Activated naive CD8-positive, alpha-beta T cell (primary cell): ENCODE measurements around the gene MMP15.
"Not testable (repeated sequence)": the region's sequence is repeated elsewhere in the genome, so short reads cannot be mapped to it uniquely, and the experiment has no call there.

Source experiments
- H3K27ac Mint-ChIP-seq: one replicate; pipeline ENCODE4 v1.8.0; 2021; ENCODE audit warnings: mixed read lengths
- H3K27me3 Mint-ChIP-seq: one replicate; pipeline ENCODE4 v1.8.0; 2021; ENCODE audit warnings: mixed read lengths
- H3K36me3 Mint-ChIP-seq: one replicate; pipeline ENCODE4 v1.8.0; 2021; ENCODE audit warnings: mixed read lengths
- H3K4me1 Mint-ChIP-seq: one replicate; pipeline ENCODE4 v1.8.0; 2021; ENCODE audit warnings: low read depth, mixed read lengths
- H3K4me3 Mint-ChIP-seq: one replicate; pipeline ENCODE4 v1.8.0; 2021; ENCODE audit warnings: mild to moderate bottlenecking, mixed read lengths
- H3K9me3 Mint-ChIP-seq: one replicate; pipeline ENCODE4 v1.8.0; 2021; ENCODE audit warnings: low read depth, mixed read lengths

Gene MMP15

DNA sequence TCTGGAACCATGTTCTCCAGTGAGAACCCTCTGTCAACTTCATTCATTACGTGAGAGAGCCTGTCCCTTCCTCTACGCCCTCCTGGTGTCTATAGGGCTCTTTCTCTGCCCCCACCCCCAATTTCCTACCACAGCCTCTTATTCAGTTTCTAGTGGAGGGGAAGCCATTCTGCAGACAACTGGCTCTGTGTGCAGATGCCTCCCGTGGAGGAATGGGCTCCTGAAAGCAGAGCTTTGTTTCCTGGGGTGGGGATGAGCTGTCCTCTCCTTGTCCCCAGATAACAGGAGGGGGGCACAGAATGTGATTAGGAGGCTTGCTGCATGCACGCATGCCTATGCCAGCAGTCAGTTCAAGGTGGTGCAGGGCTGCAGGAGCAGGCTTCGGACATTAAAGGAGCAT, 31.6 kb downstream of the MMP15 start:
- H3K4me1 Mint-ChIP-seq: no peaks in the 10 kb centered on the region
- H3K27ac Mint-ChIP-seq: no peak overlapping the region
- no peaks in the 10 kb centered on the region for H3K27me3 Mint-ChIP-seq
- no peak overlapping the region for H3K4me3 Mint-ChIP-seq
- H3K9me3 Mint-ChIP-seq: no peaks in the 10 kb centered on the region
- no peaks in the 10 kb centered on the region for H3K36me3 Mint-ChIP-seq

DNA sequence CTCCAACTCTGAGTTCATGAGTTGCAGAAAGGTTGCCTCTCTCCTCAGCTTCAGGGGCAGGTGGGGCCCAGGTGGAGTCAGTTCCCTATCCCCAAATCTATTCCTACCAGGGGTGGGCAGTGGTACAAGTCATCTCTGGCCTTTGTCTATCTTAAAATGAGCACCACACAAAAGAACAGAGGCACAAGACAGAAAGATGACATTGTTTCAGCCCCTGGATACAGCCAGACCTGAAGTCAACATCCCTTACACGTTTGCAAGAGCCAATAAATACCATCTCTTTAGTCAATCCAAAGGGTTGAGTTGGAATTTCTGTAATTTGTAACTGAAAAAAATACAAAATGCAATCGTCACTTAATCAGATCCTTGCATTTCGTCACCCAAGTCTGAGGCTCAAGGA, 32.2 kb downstream of the MMP15 start:
- Mint-ChIP-seq H3K9me3 (no peaks in the 10 kb centered on the region), H3K36me3 (no peaks in the 10 kb centered on the region), H3K4me1 (no peaks in the 10 kb centered on the region), H3K27ac (no peak overlapping the region), H3K27me3 (no peaks in the 10 kb centered on the region), H3K4me3 (no peak overlapping the region)

DNA sequence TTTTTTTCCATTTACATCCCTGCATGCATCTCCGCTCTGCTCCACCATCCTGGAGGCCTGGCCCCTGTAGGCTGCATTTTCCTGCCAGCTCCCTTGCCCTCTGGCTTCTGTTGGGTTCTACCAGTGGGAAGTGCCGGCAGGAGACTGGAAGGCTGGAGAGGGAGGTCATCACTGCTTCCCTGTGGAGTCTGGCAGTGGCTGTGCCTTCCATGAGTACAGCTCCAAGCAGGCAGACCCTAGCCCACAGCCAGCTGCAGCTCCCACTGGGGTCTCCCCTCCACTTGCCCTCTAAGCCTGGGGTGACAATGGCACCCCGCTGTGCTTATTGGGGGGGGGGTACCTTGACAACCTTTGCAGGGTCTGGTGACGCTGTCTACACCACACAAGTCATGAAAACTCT, 37.3 kb downstream of the MMP15 start:
- H3K27ac Mint-ChIP-seq: no peak overlapping the region

DNA sequence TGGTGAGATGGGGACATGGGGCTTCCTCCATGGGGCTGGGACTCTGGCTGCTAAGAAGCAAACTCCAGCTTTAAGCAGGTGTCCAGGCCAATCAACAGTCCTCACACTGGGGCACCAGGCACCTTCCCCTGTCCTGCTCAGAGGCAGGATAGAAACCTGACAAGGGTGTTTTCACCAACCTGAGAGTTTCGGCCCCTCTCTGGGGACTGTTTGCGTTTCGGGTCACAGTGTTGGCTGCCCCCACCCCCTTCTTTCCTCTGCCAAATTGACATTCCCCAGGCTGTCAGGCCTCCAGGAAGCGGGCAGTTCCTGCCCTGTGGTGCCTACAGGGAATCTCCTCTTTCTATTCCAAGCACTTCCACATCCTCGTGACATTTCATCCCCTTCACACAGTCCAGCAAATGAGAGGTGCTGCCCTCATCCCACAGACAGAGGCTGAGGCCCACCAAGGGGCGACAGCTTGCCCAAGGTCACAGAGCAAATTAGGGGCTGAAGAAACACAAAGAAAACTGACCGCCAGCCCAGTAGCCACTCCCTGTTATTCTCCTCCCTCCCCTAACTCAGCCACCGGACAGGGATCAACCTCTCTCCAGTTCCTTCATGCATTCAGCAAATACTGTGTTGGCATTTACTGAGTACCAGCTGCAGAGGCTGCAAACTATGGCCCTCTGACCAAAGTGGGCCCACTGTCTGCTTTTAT, 38.0 kb downstream of the MMP15 start:
- H3K27ac Mint-ChIP-seq: no peak overlapping the region
- H3K36me3 Mint-ChIP-seq: no peaks in the 10 kb centered on the region
- H3K9me3 Mint-ChIP-seq: no peaks in the 10 kb centered on the region
- no peak overlapping the region for H3K4me3 Mint-ChIP-seq
- no peaks in the 10 kb centered on the region for H3K4me1 Mint-ChIP-seq
- H3K27me3 Mint-ChIP-seq: no peaks in the 10 kb centered on the region

More for the DNA sequence above, 37.3 kb downstream of the MMP15 start:
- H3K36me3 Mint-ChIP-seq: no peaks in the 10 kb centered on the region
- no peaks in the 10 kb centered on the region for H3K9me3 Mint-ChIP-seq
- H3K27me3 Mint-ChIP-seq: no peaks in the 10 kb centered on the region
- no peak overlapping the region for H3K4me3 Mint-ChIP-seq
- no peaks in the 10 kb centered on the region for H3K4me1 Mint-ChIP-seq

DNA sequence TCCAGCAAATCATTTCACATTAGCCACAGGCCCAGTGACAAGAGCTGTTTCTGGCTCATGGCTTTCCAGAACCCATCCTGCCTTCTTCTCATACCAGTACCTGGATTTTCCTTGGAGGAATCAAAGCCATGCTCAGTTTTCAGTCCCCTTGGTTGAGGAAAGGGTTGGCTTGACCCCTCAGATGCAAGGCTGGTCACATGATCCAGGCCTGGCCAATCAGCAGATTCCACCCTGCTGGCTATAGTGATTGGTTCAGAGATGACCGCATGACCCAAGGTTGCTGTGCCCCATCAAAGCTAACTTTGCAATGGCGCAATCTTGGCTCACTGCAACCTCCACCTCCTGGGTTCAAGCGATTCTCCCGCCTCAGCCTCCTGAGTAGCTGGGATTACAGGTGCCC, 45.0 kb downstream of the MMP15 start:
- no peaks in the 10 kb centered on the region for H3K27me3 Mint-ChIP-seq
- H3K9me3 Mint-ChIP-seq: no peaks in the 10 kb centered on the region
- H3K27ac Mint-ChIP-seq: no peak overlapping the region
- H3K4me3 Mint-ChIP-seq: no peak overlapping the region
- no peaks in the 10 kb centered on the region for H3K4me1 Mint-ChIP-seq
- peaks cover 3% of the 10 kb centered on the region for H3K36me3 Mint-ChIP-seq

DNA sequence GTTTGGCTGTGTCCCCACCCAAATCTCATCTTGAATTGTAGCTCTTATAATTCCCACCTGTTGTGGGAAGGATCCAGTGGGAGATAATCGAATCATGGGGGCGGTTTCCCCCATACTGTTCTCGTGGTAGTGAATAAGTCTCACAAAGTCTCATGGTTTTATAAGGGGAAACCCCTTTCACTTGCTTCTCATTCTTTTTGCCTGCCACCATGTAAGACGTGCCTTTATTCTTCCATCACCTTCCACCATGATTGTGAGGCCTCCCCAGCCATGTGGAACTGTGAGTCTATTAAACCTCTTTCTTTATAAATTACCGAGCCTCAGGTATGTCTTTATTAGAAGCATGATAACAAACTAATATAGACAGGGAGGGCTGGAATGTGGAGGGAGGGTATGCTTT, 46.6 kb downstream of the MMP15 start:
- not testable (repeated sequence) for H3K27me3 Mint-ChIP-seq, H3K9me3 Mint-ChIP-seq, H3K36me3 Mint-ChIP-seq, H3K4me3 Mint-ChIP-seq, H3K27ac Mint-ChIP-seq, H3K4me1 Mint-ChIP-seq

DNA sequence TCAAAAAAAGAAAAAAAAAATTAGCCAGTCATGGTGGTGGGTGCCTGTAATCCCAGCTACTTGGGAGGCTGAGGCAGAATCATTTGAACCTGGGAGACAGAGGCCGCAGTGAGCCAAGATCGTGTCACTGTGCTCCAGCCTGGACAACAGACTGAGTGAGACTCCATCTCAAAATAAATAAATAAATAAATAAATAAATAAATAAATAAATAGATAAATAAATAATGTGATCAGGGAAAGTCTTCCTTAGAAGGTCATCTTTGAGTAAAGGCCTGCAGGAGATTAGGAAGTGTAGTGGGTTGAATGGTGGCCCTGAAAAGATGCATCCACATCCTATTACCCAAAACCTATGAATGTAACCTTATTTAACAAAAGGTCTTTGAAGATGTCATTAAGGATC, 47.5 kb downstream of the MMP15 start:
- H3K27me3 Mint-ChIP-seq, H3K27ac Mint-ChIP-seq, H3K36me3 Mint-ChIP-seq, H3K4me3 Mint-ChIP-seq, H3K9me3 Mint-ChIP-seq, H3K4me1 Mint-ChIP-seq: not testable (repeated sequence)

DNA sequence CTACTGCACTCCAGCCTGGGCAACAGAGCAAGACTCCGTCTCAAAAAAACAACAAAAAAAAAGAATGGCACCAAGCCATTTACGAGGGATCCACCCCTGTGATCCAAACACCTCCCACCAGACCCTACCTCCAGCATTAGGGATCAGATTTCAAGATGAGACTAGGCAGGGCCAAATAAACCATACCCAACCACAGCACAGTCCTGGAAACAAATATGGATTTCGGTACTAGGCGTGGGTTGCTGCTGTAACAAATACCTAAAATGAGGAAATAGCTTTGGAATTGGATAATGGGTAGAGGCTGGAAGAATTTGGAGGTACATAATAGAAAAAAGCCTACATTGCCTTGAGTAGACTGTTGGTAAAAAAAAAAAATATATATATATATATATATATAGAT, 49.1 kb downstream of the MMP15 start:
- H3K4me3 Mint-ChIP-seq: no peak overlapping the region
- H3K9me3 Mint-ChIP-seq: peaks cover 8% of the 10 kb centered on the region
- peaks cover 3% of the 10 kb centered on the region for H3K36me3 Mint-ChIP-seq
- no peak overlapping the region for H3K27ac Mint-ChIP-seq
- H3K27me3 Mint-ChIP-seq: no peaks in the 10 kb centered on the region
- H3K4me1 Mint-ChIP-seq: no peaks in the 10 kb centered on the region

DNA sequence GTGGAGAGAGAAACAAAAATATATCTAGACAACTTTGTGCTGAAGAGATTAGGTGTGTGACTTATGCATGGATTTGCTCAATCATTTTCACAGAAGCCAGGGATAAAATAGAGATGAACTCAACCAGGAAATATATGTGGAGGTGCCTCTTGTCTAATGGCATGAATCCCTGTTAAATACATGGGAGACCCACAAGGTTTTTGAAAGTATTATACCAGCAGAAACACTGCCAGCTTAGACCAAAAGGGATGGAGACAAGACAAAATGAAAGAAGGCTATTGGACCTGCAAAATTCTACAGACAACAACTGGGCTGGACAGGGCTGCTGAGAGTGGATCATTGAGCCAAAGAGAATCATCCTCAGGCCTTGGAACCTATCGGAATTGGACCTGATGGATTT, 51.0 kb downstream of the MMP15 start:
- Mint-ChIP-seq H3K27me3 (no peaks in the 10 kb centered on the region), H3K4me1 (no peaks in the 10 kb centered on the region)

DNA sequence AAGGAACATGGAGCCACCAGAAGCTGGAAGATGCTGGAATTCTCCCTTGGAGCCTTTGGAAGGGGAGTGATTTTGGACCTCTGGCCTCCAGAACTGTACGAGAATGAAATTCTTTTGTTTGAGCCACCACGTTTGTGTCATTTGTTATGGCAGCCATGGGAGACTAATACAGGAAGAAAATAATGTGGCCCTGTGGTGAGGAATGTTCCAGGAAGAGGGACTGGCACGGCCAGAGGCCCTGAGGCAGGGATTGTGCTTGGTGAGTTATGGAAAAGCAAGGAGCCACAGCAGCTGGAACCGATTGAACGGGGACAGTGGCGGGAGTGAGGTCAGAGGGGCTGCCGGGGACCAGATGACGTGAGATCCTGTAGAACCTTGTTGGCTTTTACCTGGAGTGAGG, 52.2 kb downstream of the MMP15 start:
- H3K4me1 Mint-ChIP-seq: no peaks in the 10 kb centered on the region
- H3K27me3 Mint-ChIP-seq: peaks cover 1% of the 10 kb centered on the region
- H3K36me3 Mint-ChIP-seq: peaks cover 3% of the 10 kb centered on the region
- peaks cover 8% of the 10 kb centered on the region for H3K9me3 Mint-ChIP-seq
- H3K27ac Mint-ChIP-seq: no peak overlapping the region
- no peak overlapping the region for H3K4me3 Mint-ChIP-seq

More for the DNA sequence above, 51.0 kb downstream of the MMP15 start:
- no peak overlapping the region for H3K27ac Mint-ChIP-seq
- peaks cover 8% of the 10 kb centered on the region for H3K9me3 Mint-ChIP-seq
- H3K36me3 Mint-ChIP-seq: peaks cover 3% of the 10 kb centered on the region
- H3K4me3 Mint-ChIP-seq: no peak overlapping the region

DNA sequence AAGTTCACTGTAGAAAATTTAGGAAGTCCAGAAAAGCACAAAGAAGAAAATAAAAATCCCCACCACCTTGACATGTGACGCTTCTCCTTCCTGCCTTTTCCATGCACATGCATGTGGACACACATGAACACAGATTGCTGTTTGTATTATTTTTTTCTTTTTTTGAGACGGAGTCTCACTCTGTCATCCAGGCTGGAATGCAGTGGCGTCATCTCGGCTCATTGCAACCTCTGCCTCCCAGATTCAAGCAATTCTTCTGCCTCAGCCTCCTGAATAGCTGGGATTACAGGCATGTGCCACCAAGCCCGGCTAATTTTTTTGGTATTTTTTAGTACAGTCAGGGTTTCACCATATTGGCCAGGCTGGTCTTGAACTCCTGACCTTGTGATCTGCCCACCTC, 55.1 kb downstream of the MMP15 start:
- not testable (repeated sequence) for H3K36me3 Mint-ChIP-seq, H3K4me3 Mint-ChIP-seq, H3K27me3 Mint-ChIP-seq, H3K4me1 Mint-ChIP-seq, H3K27ac Mint-ChIP-seq, H3K9me3 Mint-ChIP-seq

DNA sequence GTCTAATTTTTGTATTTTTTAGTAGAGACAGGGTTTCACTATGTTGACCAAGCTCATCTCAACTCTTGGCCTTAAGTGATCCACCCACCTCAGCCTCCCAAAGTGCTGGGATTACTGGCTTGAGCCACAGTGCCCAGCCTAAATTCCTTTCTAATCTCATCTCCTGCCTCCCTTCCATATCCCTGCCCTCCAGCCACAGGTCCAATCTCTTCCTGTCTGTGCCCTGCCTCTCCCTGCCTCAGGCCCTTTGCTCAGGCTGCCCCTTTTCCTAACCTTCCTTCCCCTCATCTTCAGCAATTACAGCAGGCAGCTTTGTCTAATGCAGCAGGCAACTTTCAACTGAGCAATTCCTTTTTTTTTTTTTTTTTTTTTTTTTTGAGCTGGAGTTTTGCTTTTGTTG, 56.8 kb downstream of the MMP15 start:
- no peaks in the 10 kb centered on the region for H3K4me1 Mint-ChIP-seq
- H3K36me3 Mint-ChIP-seq: no peaks in the 10 kb centered on the region
- no peaks in the 10 kb centered on the region for H3K9me3 Mint-ChIP-seq
- H3K27ac Mint-ChIP-seq: no peak overlapping the region
- no peak overlapping the region for H3K4me3 Mint-ChIP-seq
- H3K27me3 Mint-ChIP-seq: peaks cover 1% of the 10 kb centered on the region

DNA sequence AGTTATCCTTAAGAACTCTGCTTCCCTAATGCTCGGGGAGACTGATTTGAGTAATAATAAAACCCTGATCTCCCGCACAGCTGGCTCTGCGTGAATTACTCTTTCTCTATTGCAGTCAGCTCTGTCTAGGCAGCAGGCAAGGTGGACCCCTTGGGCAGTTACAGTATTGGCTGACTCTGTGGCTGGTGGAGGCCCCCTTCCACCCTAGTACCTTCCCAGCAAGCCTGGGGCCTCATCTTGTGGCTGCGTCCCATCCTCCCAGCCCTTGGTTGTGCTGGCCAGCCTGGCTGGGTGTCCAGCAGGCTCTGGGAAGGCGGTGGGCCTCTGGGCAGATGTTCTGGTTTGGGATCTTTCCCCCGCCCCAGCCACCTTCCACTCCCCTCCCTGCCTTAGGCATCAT, 59.1 kb downstream of the MMP15 start:
- H3K27ac Mint-ChIP-seq: no peak overlapping the region
- H3K27me3 Mint-ChIP-seq: peaks cover 1% of the 10 kb centered on the region
- H3K4me3 Mint-ChIP-seq: no peak overlapping the region
- H3K36me3 Mint-ChIP-seq: no peaks in the 10 kb centered on the region
- no peaks in the 10 kb centered on the region for H3K9me3 Mint-ChIP-seq
- no peaks in the 10 kb centered on the region for H3K4me1 Mint-ChIP-seq

DNA sequence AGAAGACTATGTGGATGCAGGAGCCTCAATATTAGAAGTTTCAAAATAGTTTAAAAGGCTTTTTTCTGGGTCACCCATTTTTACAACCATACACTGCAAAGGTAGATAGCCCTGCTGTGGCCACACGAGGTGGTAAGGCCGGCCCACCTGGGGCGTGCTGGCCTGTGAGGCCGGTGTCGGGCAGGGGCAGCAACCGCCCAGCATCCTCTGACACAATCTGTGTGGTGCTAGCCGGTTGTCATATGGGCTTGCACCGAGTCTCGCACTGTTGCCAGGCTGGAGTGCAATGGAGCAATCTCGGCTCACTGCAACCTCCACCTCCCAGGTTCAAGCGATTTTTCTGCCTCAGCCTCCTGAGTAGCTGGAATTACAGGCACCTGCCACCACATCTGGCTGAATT, 59.6 kb downstream of the MMP15 start:
- Mint-ChIP-seq H3K27me3 (peaks cover 1% of the 10 kb centered on the region), H3K4me3 (no peak overlapping the region), H3K9me3 (no peaks in the 10 kb centered on the region), H3K36me3 (no peaks in the 10 kb centered on the region), H3K27ac (no peak overlapping the region), H3K4me1 (no peaks in the 10 kb centered on the region)

DNA sequence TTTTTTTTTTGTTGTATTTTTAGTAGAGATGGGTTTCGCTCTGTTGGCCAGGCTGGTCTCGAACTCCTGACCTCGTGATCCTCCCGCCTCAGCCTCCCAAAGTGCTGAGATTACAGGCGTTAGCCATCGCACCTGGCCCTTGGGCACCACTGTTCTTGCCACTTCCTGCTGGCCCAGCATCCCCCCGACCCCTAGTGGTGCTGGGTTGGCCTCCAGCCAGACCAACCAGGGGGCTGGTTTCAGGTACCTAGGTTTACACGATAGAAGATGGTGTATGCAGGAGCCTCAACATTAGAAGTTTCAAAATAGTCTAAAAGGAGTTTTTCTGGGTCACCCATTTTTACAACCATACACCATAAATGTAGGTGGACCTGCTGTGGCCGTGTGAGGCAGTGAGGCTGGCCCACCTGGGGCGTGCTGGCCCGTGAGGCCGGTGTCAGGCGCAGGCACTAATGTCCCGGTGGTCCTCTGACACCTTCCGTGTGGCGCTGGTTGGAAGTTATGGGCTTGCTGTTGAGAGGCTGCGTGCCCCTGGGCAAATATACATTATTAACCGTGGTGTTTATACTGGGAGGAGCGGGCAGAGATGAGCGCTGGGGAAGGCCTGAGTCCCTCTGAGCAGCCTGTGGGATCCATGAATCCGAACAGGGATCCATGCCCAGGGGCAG, 60.2 kb downstream of the MMP15 start:
- Mint-ChIP-seq H3K9me3 (no peaks in the 10 kb centered on the region), H3K36me3 (no peaks in the 10 kb centered on the region), H3K4me3 (no peak overlapping the region), H3K27me3 (peaks cover 1% of the 10 kb centered on the region), H3K4me1 (no peaks in the 10 kb centered on the region), H3K27ac (no peak overlapping the region)
